Calu3 (cell line): ENCODE data around the gene TCTN3. TPM values are rescaled to one million over a fixed set of nuclear protein-coding genes. Genes with fewer than 3 reads are reported as not detected.

Experiments
- Bru-seq: library from RNA; stranded (reverse); fragments of 400-500 nt; gene quantifications from one replicate; lab custom pipeline; 2021; lab: Mats Ljungman, UMichigan
- BruChase-seq, 2 experiments: library from RNA; stranded (reverse); fragments of 400-500 nt; gene quantifications; one replicate each; lab custom pipeline; 2021; lab: Mats Ljungman, UMichigan
- BruUV-seq: library from RNA; stranded (reverse); fragments of 400-500 nt; replicated peaks from 2 replicates; lab custom pipeline; 2021; lab: Mats Ljungman, UMichigan
- CTCF ChIA-PET: fragments of 300-600 bp; sonication (Branson Sonifier 250); formaldehyde crosslinking; loops from one replicate; lab custom pipeline; 2022; ENCODE audit warnings: antibody characterized with exemption; lab: Charles Lee
- DNase-seq: peaks from one replicate; pipeline ENCODE4 v3.0.0; 2022
- H3K27ac Mint-ChIP-seq: one replicate; pipeline ENCODE4 v1.8.0; 2022; ENCODE audit warnings: mixed read lengths; ENCODE audit not compliant: unreplicated experiment
- H3K27me3 Mint-ChIP-seq: one replicate; pipeline ENCODE4 v1.8.0; 2022; ENCODE audit warnings: mixed read lengths; ENCODE audit not compliant: unreplicated experiment
- H3K36me3 Mint-ChIP-seq: one replicate; pipeline ENCODE4 v1.8.0; 2022; ENCODE audit warnings: mild to moderate bottlenecking, moderate library complexity, mixed read lengths; ENCODE audit not compliant: insufficient read depth, unreplicated experiment
- H3K4me1 Mint-ChIP-seq: one replicate; pipeline ENCODE4 v1.8.0; 2022; ENCODE audit warnings: mild to moderate bottlenecking, low read depth, mixed read lengths; ENCODE audit not compliant: unreplicated experiment
- H3K4me3 Mint-ChIP-seq: one replicate; pipeline ENCODE4 v1.8.0; 2022; ENCODE audit warnings: mild to moderate bottlenecking, low read depth, moderate library complexity, mixed read lengths; ENCODE audit not compliant: unreplicated experiment
- H3K9me3 Mint-ChIP-seq: one replicate; pipeline ENCODE4 v1.8.0; 2022; ENCODE audit warnings: low read depth, mixed read lengths; ENCODE audit not compliant: unreplicated experiment
- intact Hi-C: fragments of 100-400 bp; cut with micrococcal nuclease; formaldehyde crosslinking; loops from one replicate; pipeline ENCODE4 v1.10.0; 2022; ENCODE audit not compliant: unreplicated experiment
- long read RNA-seq: library from polyadenylated mRNA; stranded (forward); transcript quantifications from one replicate; pipeline ENCODE4 v2.0.0, GENCODE V29; 2022
- total RNA-seq: library from RNA; stranded (reverse); gene quantifications from 2 replicates; pipeline ENCODE4 v1.2.3, GENCODE V29; 2022
- TF ChIP-seq, protein P1 (sequence below): fragments of 200-600 bp; IDR thresholded peaks from one replicate; pipeline ENCODE4 v1.8.0; 2022; ENCODE audit warnings: antibody characterized with exemption; ENCODE audit not compliant: unreplicated experiment

The TCTN3 gene, protein sequence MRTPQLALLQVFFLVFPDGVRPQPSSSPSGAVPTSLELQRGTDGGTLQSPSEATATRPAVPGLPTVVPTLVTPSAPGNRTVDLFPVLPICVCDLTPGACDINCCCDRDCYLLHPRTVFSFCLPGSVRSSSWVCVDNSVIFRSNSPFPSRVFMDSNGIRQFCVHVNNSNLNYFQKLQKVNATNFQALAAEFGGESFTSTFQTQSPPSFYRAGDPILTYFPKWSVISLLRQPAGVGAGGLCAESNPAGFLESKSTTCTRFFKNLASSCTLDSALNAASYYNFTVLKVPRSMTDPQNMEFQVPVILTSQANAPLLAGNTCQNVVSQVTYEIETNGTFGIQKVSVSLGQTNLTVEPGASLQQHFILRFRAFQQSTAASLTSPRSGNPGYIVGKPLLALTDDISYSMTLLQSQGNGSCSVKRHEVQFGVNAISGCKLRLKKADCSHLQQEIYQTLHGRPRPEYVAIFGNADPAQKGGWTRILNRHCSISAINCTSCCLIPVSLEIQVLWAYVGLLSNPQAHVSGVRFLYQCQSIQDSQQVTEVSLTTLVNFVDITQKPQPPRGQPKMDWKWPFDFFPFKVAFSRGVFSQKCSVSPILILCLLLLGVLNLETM
- total RNA-seq (23.5 and 26.1 TPM in 2 replicates), Bru-seq, nascent RNA (percentile 73 among the genes with signal in this experiment), BruChase-seq, experiment 1, labeled RNA remaining after a 6-hour chase (percentile 68 among the genes with signal in this experiment), BruChase-seq, experiment 2, labeled RNA remaining after a 2-hour chase (percentile 63 among the genes with signal in this experiment)
- long read RNA-seq, transcript TCTN3-207 (14 exons, 2,739 nt), result major isoform, 43 of 67 reads
- long read RNA-seq, partial matches to known transcripts, result 2 of 67 reads
- long read RNA-seq, other reads (novel, unspliced or antisense), result 21 of 67 reads

DNA sequence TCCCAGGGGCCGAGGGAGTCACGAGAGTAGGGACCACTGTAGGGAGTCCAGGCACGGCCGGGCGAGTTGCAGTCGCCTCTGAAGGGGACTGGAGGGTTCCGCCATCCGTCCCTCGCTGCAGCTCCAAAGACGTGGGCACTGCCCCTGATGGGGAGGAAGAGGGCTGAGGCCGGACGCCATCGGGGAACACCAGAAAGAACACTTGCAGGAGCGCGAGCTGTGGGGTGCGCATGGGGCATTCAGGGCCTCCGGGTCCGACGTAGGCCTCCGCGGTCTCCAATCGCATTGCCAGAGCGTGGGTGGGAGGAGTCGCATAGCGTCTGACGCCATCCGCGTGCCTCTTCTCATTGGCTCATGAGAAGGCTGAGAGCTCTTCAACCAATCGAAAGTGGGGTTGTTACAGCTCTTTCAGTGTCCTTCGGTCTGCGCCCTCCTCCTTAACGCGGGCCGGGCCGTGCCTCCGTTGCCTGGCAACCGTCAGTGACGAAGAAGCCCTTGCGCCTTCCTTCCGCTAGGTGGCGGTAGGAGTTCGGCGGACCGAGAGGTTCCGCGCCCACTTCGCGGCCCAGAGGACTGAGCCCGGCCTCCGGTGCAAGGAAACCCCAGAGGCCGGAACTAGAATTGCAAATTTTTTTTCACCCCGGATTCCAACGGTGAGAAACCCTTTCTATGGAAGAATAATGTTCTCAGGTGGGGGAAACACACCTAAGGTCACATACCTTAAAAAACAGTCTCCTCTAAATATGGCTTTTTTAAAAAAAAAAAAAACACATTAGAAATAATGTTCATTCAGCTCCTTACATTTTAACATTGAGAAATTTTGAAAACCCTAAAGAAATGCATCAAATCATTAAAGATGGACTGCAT lies at the start of gene TCTN3:
TCTN3 (minus strand) TSS at position 260 of the 867 bp plus-strand sequence; CDS start at position 232, 28 bp downstream.
- intact Hi-C loops, result loop anchor here (1.0 kb wide), 1 partner anchor 148 kb away; no protein-coding TSS in a partner anchor

DNA sequence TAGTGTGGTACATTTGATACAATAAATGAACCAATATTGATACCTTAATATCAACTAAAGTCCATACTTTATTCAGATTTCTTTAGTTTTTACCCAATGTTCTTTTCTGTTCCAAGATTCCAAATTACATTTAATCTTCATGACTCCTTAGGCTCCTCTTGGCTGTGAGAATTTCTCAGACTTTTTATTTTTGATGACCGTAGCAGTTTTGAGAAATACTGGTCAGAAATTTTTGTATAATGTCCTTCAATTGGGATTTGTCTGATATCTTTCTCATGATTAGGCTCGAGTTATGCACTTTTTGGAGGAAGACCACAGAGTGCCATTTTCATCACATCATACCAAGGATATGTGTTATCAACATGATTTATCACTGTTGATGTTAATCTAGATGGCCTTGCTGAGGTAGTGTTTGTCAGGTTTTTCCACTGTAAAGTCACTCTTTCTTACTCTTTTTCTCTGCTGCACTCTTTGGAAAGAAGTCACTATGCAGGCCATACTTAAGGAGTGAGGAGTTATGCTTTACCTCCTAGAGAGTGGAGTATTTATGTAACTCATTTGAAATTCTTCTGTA lies 49.3 kb upstream of the TCTN3 start:
- no TSS peak for BruUV-seq
- CTCF ChIA-PET, result no interaction called here
- Mint-ChIP-seq H3K36me3 (no peaks in the 10 kb centered on the region), H3K4me1 (no peaks in the 10 kb centered on the region), H3K9me3 (peaks cover 3% of the 10 kb centered on the region), H3K27ac (no peak overlapping the region), H3K4me3 (no peak overlapping the region), H3K27me3 (no peaks in the 10 kb centered on the region)
- no peak for DNase-seq
- TF ChIP-seq, protein P1, sequence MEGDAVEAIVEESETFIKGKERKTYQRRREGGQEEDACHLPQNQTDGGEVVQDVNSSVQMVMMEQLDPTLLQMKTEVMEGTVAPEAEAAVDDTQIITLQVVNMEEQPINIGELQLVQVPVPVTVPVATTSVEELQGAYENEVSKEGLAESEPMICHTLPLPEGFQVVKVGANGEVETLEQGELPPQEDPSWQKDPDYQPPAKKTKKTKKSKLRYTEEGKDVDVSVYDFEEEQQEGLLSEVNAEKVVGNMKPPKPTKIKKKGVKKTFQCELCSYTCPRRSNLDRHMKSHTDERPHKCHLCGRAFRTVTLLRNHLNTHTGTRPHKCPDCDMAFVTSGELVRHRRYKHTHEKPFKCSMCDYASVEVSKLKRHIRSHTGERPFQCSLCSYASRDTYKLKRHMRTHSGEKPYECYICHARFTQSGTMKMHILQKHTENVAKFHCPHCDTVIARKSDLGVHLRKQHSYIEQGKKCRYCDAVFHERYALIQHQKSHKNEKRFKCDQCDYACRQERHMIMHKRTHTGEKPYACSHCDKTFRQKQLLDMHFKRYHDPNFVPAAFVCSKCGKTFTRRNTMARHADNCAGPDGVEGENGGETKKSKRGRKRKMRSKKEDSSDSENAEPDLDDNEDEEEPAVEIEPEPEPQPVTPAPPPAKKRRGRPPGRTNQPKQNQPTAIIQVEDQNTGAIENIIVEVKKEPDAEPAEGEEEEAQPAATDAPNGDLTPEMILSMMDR, result no peak
- intact Hi-C loops, result no loop called here

More for the DNA sequence above, at the start of gene TCTN3:
- Mint-ChIP-seq H3K9me3 (no peaks in the 10 kb centered on the region), H3K4me3 (peak within 1 kb of the TSS; percentile 95), H3K27me3 (no peaks in the 10 kb centered on the region), H3K4me1 (peaks cover 10% of the 10 kb centered on the region), H3K36me3 (peaks cover 31% of the 10 kb centered on the region), H3K27ac (peak within 1 kb of the TSS; percentile 94)
- CTCF ChIA-PET, result interaction anchor here (0.6 to 3.1 kb wide), 22 partner anchors 14 to 232 kb away, joined by 3 to 68 read pairs (median 4); partner anchors contain the start of genes ALDH18A1 and CC2D2B
- BruUV-seq, result no TSS peak
- peak; percentile 94 for DNase-seq
- TF ChIP-seq, protein P1, result peak; percentile 89

DNA sequence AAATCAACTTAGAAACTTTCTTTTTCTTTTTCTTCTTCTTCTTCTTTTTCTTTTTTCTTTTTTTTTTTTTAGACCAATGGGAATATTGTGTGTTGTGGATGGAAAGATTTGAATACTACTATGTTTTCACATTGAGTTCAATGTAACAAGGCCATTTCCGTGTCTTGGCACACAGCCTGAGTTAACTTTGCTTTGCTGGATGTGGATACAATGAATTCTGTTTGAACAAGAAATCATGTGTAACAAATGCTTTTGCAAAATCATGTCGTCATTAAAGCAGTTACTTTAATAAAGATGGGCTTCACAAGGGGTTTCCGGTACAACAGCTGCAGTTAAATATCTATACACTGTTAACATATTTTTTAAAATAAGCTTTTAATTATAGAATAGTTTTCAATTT lies 48.8 kb upstream of the TCTN3 start:
- Mint-ChIP-seq H3K27ac (no peak overlapping the region), H3K4me3 (no peak overlapping the region)

More for the DNA sequence above, 48.8 kb upstream of the TCTN3 start:
- TF ChIP-seq, protein P1, result no peak
- CTCF ChIA-PET, result interaction anchor here (0.5 kb wide), 1 partner anchor 514 kb away, joined by 3 read pairs; no protein-coding TSS in a partner anchor
- no peaks in the 10 kb centered on the region for H3K36me3 Mint-ChIP-seq
- intact Hi-C loops, result no loop called here
- H3K27me3 Mint-ChIP-seq, result no peaks in the 10 kb centered on the region
- H3K9me3 Mint-ChIP-seq, result peaks cover 3% of the 10 kb centered on the region
- no peak for DNase-seq
- H3K4me1 Mint-ChIP-seq, result no peaks in the 10 kb centered on the region
- no TSS peak for BruUV-seq
